ENCODE results near the gene HTT-AS.

HTT-AS gene

DNA sequence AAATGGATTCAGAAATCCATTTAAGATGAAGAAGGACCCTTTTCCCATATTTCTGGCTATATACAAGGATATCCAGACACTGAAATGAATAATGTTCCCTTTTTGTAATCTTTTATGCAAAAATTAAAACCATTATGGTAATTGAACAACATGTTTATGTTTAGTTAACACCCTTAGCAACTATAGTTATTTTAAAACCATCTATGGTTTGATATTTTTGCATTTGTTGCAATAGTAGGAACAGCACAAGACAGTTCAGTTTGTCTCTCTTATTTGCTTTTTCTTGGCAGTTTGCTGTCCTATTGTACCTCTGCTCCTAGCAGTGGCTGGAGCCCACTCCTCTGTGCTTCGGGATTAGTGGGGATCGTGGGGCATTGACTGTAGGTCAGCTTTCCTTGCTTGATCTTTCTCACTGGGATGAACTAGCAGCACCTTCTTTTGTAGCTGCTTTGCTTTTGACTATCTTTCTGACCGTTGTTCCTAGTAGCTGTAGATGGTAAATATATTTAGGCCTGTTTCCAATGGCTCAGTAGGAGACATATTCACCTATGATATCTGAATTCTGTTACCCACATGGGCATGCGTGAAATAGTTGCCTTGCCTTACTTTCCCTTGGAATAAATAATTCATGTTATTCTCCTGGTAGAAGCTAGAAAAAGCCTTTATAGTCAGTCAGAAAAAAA, 12.9 kb upstream of the HTT-AS start:
- DNase-seq (ENCODE audit: low spot score) = no peak

DNA sequence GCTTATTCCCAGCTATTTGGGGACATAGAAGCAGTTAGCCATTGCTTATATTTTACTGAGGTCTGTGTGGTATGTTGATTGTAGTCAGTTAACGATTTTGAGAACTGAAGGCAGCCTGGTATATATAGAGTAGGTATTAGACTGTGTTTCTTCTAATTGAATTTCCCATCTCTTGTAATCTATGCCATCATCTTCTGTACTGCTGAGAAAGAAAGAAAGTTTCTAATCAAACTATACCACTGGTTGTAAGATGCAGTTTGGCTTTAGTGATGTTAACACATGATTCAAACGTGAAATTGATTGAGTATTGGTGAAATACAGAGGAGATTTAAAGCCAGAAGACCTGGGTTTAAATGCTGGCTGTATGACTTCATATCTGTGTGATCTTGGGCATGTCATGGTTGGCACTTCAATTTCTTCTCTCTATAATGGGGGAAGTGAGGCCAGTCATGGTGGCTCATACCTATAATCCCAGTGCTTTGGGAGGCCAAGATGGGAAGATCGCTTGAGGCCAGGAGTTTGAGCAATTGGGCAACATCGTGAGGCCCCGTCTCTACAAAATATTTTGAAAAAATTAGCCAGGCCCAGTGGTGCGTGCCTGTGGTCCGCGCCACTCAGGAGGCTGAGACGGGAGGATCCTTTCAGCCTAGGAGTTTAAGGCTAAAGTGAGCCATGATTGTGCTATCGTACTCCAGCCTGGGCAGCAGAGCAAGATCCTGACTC, 11.8 kb upstream of the HTT-AS start:
- TF ChIP-seq, protein P1, sequence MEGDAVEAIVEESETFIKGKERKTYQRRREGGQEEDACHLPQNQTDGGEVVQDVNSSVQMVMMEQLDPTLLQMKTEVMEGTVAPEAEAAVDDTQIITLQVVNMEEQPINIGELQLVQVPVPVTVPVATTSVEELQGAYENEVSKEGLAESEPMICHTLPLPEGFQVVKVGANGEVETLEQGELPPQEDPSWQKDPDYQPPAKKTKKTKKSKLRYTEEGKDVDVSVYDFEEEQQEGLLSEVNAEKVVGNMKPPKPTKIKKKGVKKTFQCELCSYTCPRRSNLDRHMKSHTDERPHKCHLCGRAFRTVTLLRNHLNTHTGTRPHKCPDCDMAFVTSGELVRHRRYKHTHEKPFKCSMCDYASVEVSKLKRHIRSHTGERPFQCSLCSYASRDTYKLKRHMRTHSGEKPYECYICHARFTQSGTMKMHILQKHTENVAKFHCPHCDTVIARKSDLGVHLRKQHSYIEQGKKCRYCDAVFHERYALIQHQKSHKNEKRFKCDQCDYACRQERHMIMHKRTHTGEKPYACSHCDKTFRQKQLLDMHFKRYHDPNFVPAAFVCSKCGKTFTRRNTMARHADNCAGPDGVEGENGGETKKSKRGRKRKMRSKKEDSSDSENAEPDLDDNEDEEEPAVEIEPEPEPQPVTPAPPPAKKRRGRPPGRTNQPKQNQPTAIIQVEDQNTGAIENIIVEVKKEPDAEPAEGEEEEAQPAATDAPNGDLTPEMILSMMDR (IDR thresholded peaks at IDR 0.05; ENCODE audit: extremely low read depth, missing control alignments) = no peak
- DNase-seq (ENCODE audit: low spot score) = no peak

More for the DNA sequence above, 12.9 kb upstream of the HTT-AS start:
- TF ChIP-seq, protein P1 (IDR thresholded peaks at IDR 0.05; ENCODE audit: extremely low read depth, missing control alignments) = no peak

DNA sequence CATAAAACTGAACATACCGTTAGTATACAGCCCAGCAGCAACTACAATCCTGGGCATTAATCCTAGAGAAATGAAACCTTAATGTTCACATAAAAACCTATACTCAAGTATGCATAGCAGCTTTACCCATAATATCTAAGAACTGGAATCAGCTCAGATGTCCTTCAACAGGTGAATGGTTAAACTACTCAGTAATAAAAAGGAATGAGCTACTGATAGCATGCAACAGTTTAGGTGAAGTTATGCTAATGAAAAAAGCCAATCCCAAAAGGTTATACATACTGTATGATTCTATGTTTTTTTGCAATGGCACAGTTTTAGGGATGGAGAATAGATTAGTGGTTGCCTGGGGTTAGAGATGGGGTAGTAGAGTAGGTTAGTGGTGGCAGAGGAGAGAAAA, 9.4 kb upstream of the HTT-AS start:
- DNase-seq (ENCODE audit: low spot score) = no peak
- TF ChIP-seq, protein P1 (IDR thresholded peaks at IDR 0.05; ENCODE audit: extremely low read depth, missing control alignments) = no peak

DNA sequence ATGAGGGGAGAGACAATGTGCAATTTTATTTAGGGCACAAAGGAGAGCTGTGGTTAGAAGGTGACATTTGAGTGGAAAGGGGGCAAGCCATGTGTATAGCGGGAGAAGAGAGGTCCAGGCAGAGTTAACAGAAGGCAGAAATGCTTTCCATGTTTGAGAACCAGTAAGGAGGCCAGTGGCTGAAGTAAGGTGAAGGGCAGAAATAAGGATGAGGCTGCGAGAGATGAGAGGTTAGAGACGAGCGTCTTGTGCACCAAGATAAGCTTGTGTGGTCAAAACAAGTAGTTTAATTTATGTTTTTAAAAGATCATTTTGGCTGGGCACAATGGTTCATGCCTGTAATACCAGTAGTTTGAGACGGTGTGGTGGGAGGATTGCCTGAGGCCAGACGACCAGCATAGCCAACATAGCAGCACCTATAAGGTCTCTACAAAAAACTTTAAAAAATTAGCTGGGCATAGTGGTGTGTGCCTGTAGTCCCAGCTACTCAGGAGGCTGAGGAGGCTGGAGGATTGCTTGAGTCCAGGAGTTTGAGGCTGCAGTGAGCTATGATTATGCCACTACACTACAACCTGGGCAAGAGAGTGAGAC, 8.7 kb upstream of the HTT-AS start:
- TF ChIP-seq, protein P1 (IDR thresholded peaks at IDR 0.05; ENCODE audit: extremely low read depth, missing control alignments) = no peak
- no peak for DNase-seq (ENCODE audit: low spot score)

DNA sequence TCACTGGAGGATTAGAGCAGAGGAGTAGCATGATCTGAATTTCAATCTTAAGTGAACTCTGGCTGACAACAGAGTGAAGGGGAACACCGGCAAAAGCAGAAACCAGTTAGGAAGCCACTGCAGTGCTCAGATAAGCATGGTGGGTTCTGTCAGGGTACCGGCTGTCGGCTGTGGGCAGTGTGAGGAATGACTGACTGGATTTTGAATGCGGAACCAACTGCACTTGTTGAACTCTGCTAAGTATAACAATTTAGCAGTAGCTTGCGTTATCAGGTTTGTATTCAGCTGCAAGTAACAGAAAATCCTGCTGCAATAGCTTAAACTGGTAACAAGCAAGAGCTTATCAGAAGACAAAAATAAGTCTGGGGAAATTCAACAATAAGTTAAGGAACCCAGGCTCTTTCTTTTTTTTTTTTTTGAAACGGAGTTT, 5.4 kb upstream of the HTT-AS start:
- TF ChIP-seq, protein P1 (IDR thresholded peaks at IDR 0.05; ENCODE audit: extremely low read depth, missing control alignments) = no peak
- DNase-seq (ENCODE audit: low spot score) = peak; percentile 38

DNA sequence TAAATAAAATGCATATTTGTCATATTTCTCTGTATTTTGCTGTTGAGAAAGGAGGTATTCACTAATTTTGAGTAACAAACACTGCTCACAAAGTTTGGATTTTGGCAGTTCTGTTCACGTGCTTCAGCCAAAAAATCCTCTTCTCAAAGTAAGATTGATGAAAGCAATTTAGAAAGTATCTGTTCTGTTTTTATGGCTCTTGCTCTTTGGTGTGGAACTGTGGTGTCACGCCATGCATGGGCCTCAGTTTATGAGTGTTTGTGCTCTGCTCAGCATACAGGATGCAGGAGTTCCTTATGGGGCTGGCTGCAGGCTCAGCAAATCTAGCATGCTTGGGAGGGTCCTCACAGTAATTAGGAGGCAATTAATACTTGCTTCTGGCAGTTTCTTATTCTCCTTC, 3.5 kb upstream of the HTT-AS start:
- peak; percentile 63 for DNase-seq (ENCODE audit: low spot score)
- TF ChIP-seq, protein P1 (IDR thresholded peaks at IDR 0.05; ENCODE audit: extremely low read depth, missing control alignments) = no peak

DNA sequence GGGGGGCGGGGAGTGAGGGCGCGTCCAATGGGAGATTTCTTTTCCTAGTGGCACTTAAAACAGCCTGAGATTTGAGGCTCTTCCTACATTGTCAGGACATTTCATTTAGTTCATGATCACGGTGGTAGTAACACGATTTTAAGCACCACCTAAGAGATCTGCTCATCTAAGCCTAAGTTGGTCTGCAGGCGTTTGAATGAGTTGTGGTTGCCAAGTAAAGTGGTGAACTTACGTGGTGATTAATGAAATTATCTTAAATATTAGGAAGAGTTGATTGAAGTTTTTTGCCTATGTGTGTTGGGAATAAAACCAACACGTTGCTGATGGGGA, 1.3 kb upstream of the HTT-AS start:
- DNase-seq (ENCODE audit: low spot score) = no peak
- TF ChIP-seq, protein P1 (IDR thresholded peaks at IDR 0.05; ENCODE audit: extremely low read depth, missing control alignments) = no peak
